Neural cell (in vitro differentiated cells): Measurements from ENCODE around the gene MYO7A. TPM values are rescaled to one million over a fixed set of nuclear protein-coding genes. Genes with fewer than 3 reads are reported as not detected.

Source experiments
- H2AFZ ChIP-seq: fragments of 200-600, 300-800 bp; sonication (generic), shearing (Covaris generic); 2 replicates; pipeline ENCODE4 v1.6.0; 2014; ENCODE audit warnings: low read depth, mild to moderate bottlenecking, antibody characterized with exemption, low read length, moderate library complexity
- H3F3A ChIP-seq: fragments of 200-600 bp; shearing (Covaris generic); 2 replicates; pipeline ENCODE4 v1.6.1; 2016; ENCODE audit warnings: mild to moderate bottlenecking, moderate library complexity, mixed read lengths, antibody characterized with exemption, low read length; ENCODE audit not compliant: insufficient read depth, poor library complexity, severe bottlenecking
- H3K27ac ChIP-seq: fragments of 200-600, 300-800 bp; sonication (generic), shearing (Covaris generic); 2 replicates; pipeline ENCODE4 v1.5.1; 2014; ENCODE audit warnings: mild to moderate bottlenecking, low read length, moderate library complexity
- H3K27me3 ChIP-seq: fragments of 300-800, 200-600 bp; sonication (generic), shearing (Covaris generic); 2 replicates; pipeline ENCODE4 v1.6.0; 2014; ENCODE audit warnings: mild to moderate bottlenecking, low read depth, low read length, moderate library complexity; ENCODE audit not compliant: insufficient read depth
- H3K36me3 ChIP-seq: fragments of 300-800, 200-600 bp; sonication (generic), shearing (Covaris generic); 2 replicates; pipeline ENCODE4 v1.5.1; 2014; ENCODE audit warnings: mild to moderate bottlenecking, antibody characterized with exemption, low read length, moderate library complexity; ENCODE audit not compliant: insufficient read depth
- H3K4me2 ChIP-seq: fragments of 300-800, 200-600 bp; sonication (generic), shearing (Covaris generic); 2 replicates; pipeline ENCODE4 v1.6.0; 2014; ENCODE audit warnings: mild to moderate bottlenecking, low read length
- H3K4me3 ChIP-seq: fragments of 300-800, 200-600 bp; sonication (generic), shearing (Covaris generic); 2 replicates; pipeline ENCODE4 v1.5.1; 2014; ENCODE audit warnings: mild to moderate bottlenecking, low read length, moderate library complexity
- H3K79me2 ChIP-seq: fragments of 200-600 bp; shearing (Covaris generic); replicated peaks from 2 replicates; pipeline ENCODE4 v1.6.0; 2014; ENCODE audit warnings: mild to moderate bottlenecking, low read length, moderate library complexity; ENCODE audit not compliant: insufficient read depth
- H3K9ac ChIP-seq: fragments of 300-800, 200-600 bp; sonication (generic), shearing (Covaris generic); 2 replicates; pipeline ENCODE4 v1.6.1; 2016; ENCODE audit warnings: mild to moderate bottlenecking, low read length, mixed read lengths
- H3K9me2 ChIP-seq: fragments of 200-600 bp; shearing (Covaris generic); 2 replicates; pipeline ENCODE4 v1.6.1; 2016; ENCODE audit warnings: mild to moderate bottlenecking, low read length, mixed read lengths; ENCODE audit not compliant: insufficient read depth
- H3K9me3 ChIP-seq: fragments of 200-600, 300-800 bp; sonication (generic), shearing (Covaris generic); 2 replicates; pipeline ENCODE4 v1.6.1; 2016; ENCODE audit warnings: mild to moderate bottlenecking, mixed run types, low read length, moderate library complexity, mixed read lengths
- H4K20me1 ChIP-seq: fragments of 200-600 bp; shearing (Covaris generic); 2 replicates; pipeline ENCODE4 v1.6.1; 2016; ENCODE audit warnings: mild to moderate bottlenecking, mixed run types; ENCODE audit not compliant: insufficient read depth
- EP300 ChIP-seq: fragments of 450-650 bp; conservative IDR thresholded peaks from 2 replicates; pipeline ENCODE4 v1.6.1; 2014; ENCODE audit warnings: antibody characterized with exemption, mild to moderate bottlenecking, moderate library complexity; ENCODE audit not compliant: poor library complexity, severe bottlenecking
- EZH2 ChIP-seq: fragments of 200-600, 300-800 bp; shearing (Covaris generic), sonication (generic); IDR thresholded peaks from 2 replicates; pipeline ENCODE4 v1.6.1; 2014; ENCODE audit warnings: antibody characterized with exemption, low read length, borderline replicate concordance, mild to moderate bottlenecking; ENCODE audit not compliant: insufficient read depth, poor library complexity, severe bottlenecking
- MXI1 ChIP-seq: fragments of 450-650 bp; conservative IDR thresholded peaks from 2 replicates; pipeline ENCODE4 v1.6.1; 2014; ENCODE audit warnings: antibody characterized with exemption, mild to moderate bottlenecking; ENCODE audit not compliant: poor library complexity, severe bottlenecking
- POLR2AphosphoS5 ChIP-seq: IDR thresholded peaks from 2 replicates; pipeline ENCODE4 v1.6.1; 2012
- RAD21 ChIP-seq: fragments of 450-650 bp; conservative IDR thresholded peaks from 2 replicates; pipeline ENCODE4 v1.6.1; 2014; ENCODE audit warnings: antibody characterized with exemption, mild to moderate bottlenecking, moderate library complexity
- SMC3 ChIP-seq: fragments of 450-650 bp; conservative IDR thresholded peaks from 2 replicates; pipeline ENCODE4 v1.6.1; 2014; ENCODE audit warnings: antibody characterized with exemption, mild to moderate bottlenecking, moderate library complexity; ENCODE audit not compliant: poor library complexity
- TAF1 ChIP-seq: IDR thresholded peaks from 2 replicates; pipeline ENCODE4 v1.6.1; 2012; ENCODE audit warnings: low read depth
- polyA plus RNA-seq: library from polyadenylated mRNA; depleted of rRNA; stranded (reverse); fragments of >200 nt; gene quantifications from 2 replicates; pipeline ENCODE4 v1.2.3, GENCODE V29; 2014
- TF ChIP-seq, protein P1 (sequence below): IDR thresholded peaks from 2 replicates; pipeline ENCODE4 v1.6.1; 2012; ENCODE audit warnings: borderline replicate concordance
- TF ChIP-seq, protein P2 (sequence below): fragments of 450-650 bp; IDR thresholded peaks from 2 replicates; pipeline ENCODE4 v1.5.1; 2014; ENCODE audit warnings: antibody characterized with exemption, mild to moderate bottlenecking, moderate library complexity; ENCODE audit not compliant: poor library complexity, severe bottlenecking

The MYO7A gene
- polyA plus RNA-seq, 1 donor from 2014 or later, result 0.61 TPM

DNA sequence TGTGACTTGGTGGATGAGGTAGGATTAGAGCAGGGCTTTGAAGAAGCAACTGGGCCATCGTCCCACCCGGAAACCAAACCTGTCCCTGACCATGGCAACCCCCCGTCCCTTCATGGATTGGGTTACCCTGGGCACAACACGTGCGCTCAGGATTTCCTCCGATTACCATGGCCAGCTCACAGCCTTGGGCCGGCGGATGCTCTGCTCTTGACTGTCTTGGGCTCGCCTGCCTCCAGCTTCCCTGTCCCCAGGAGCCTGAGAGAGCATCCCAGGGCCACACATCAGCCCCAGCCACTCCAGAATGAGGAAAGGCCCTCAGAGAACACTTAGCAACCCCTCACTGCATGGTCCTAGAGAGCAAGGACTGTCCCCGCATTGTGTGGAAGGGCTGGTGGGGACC is 22.8 kb downstream of the MYO7A start:
- no peaks in the 10 kb centered on the region for H3K36me3 ChIP-seq
- TF ChIP-seq TAF1 (no peak), EZH2 (no peak), POLR2AphosphoS5 (no peak), RAD21 (no peak), SMC3 (no peak), MXI1 (no peak), EP300 (no peak)
- TF ChIP-seq, protein P1, sequence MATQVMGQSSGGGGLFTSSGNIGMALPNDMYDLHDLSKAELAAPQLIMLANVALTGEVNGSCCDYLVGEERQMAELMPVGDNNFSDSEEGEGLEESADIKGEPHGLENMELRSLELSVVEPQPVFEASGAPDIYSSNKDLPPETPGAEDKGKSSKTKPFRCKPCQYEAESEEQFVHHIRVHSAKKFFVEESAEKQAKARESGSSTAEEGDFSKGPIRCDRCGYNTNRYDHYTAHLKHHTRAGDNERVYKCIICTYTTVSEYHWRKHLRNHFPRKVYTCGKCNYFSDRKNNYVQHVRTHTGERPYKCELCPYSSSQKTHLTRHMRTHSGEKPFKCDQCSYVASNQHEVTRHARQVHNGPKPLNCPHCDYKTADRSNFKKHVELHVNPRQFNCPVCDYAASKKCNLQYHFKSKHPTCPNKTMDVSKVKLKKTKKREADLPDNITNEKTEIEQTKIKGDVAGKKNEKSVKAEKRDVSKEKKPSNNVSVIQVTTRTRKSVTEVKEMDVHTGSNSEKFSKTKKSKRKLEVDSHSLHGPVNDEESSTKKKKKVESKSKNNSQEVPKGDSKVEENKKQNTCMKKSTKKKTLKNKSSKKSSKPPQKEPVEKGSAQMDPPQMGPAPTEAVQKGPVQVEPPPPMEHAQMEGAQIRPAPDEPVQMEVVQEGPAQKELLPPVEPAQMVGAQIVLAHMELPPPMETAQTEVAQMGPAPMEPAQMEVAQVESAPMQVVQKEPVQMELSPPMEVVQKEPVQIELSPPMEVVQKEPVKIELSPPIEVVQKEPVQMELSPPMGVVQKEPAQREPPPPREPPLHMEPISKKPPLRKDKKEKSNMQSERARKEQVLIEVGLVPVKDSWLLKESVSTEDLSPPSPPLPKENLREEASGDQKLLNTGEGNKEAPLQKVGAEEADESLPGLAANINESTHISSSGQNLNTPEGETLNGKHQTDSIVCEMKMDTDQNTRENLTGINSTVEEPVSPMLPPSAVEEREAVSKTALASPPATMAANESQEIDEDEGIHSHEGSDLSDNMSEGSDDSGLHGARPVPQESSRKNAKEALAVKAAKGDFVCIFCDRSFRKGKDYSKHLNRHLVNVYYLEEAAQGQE, result no peak
- TF ChIP-seq, protein P2, sequence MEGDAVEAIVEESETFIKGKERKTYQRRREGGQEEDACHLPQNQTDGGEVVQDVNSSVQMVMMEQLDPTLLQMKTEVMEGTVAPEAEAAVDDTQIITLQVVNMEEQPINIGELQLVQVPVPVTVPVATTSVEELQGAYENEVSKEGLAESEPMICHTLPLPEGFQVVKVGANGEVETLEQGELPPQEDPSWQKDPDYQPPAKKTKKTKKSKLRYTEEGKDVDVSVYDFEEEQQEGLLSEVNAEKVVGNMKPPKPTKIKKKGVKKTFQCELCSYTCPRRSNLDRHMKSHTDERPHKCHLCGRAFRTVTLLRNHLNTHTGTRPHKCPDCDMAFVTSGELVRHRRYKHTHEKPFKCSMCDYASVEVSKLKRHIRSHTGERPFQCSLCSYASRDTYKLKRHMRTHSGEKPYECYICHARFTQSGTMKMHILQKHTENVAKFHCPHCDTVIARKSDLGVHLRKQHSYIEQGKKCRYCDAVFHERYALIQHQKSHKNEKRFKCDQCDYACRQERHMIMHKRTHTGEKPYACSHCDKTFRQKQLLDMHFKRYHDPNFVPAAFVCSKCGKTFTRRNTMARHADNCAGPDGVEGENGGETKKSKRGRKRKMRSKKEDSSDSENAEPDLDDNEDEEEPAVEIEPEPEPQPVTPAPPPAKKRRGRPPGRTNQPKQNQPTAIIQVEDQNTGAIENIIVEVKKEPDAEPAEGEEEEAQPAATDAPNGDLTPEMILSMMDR, result no peak
- no peak overlapping the region for H3K27ac ChIP-seq
- H3K4me2 ChIP-seq, result no peak overlapping the region
- H4K20me1 ChIP-seq, result no peaks in the 10 kb centered on the region
- H2AFZ ChIP-seq, result no peak overlapping the region
- H3K4me3 ChIP-seq, result no peak overlapping the region
- no peak overlapping the region for H3K9ac ChIP-seq
- H3F3A ChIP-seq, result no peaks in the 10 kb centered on the region
- H3K9me2 ChIP-seq, result no peaks in the 10 kb centered on the region
- H3K9me3 ChIP-seq, result no peaks in the 10 kb centered on the region
- H3K79me2 ChIP-seq, result no peaks in the 10 kb centered on the region
- no peaks in the 10 kb centered on the region for H3K27me3 ChIP-seq

DNA sequence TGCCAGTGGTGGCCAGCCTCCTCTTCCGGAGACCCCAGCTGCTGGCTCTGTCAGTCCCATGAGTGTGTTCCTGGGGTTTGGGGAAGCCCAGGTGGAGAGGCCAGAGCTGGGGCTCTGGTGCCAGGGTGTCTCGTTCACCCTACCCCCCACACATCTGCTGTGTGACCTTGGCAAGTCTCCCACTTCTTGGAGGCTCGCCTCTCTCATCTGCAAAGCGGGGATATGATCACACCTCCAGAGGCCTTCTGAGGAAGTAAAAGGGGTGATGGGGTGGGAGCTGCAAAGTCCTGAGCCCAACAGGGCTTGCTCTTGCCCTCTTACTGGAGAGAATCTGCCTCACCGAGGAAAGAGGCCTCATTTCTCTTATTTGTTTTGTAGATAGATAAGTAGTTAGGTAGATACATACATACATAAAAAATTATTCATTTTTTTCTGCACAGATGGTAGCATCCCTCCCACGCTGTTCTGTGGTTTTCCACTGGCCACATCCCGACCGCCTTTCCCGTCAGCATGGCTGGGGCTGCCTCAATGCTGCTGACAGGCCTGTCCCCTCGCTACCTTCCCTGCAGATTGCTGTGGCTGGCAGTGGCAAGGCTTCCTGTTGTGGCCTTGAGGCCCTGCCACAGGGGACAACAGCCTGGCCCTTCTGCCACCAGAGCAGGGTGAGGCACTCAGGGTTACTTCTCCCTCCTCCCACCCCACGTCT is 23.9 kb downstream of the MYO7A start:
- H3K4me2 ChIP-seq, result no peak overlapping the region

More for the DNA sequence above, 23.9 kb downstream of the MYO7A start:
- H3K9me3 ChIP-seq, result no peaks in the 10 kb centered on the region
- H3K27me3 ChIP-seq, result no peaks in the 10 kb centered on the region
- H2AFZ ChIP-seq, result no peak overlapping the region
- no peaks in the 10 kb centered on the region for H3K9me2 ChIP-seq
- no peak overlapping the region for H3K4me3 ChIP-seq
- no peak overlapping the region for H3K9ac ChIP-seq
- H4K20me1 ChIP-seq, result no peaks in the 10 kb centered on the region
- TF ChIP-seq EP300 (no peak), MXI1 (no peak), POLR2AphosphoS5 (no peak), RAD21 (no peak), SMC3 (no peak), EZH2 (no peak), TAF1 (no peak)
- TF ChIP-seq, protein P2, result no peak
- TF ChIP-seq, protein P1, result no peak
- no peaks in the 10 kb centered on the region for H3K36me3 ChIP-seq
- H3K27ac ChIP-seq, result no peak overlapping the region
- H3F3A ChIP-seq, result no peaks in the 10 kb centered on the region
- H3K79me2 ChIP-seq, result no peaks in the 10 kb centered on the region
